RWPE1 (cell line): Measurements from ENCODE around the gene SLC31A2.

Experiments used
- CTCF ChIA-PET: fragments of 350-600 bp; sonication (Branson Sonifier 250); formaldehyde crosslinking; extraction: SDS; loops from one replicate; lab custom pipeline; 2021; lab: Yijun Ruan, JAX
- POLR2A ChIA-PET: fragments of 400-600 bp; formaldehyde crosslinking; extraction: SDS; loops from one replicate; lab custom pipeline; 2020; ENCODE audit warnings: antibody characterized with exemption; ENCODE audit not compliant: low non-redundant PET; lab: Yijun Ruan, JAX
- DNase-seq: peaks from one replicate; pipeline ENCODE4 v3.0.0; 2012; ENCODE audit warnings: low spot score
- H3K27ac ChIP-seq: fragments of 450-650 bp; 2 replicates; pipeline ENCODE4 v1.5.1; 2017
- TF ChIP-seq, protein P1 (sequence below): fragments of 450-650 bp; conservative IDR thresholded peaks from 2 replicates; pipeline ENCODE4 v1.5.1; 2017; ENCODE audit warnings: low read depth, mild to moderate bottlenecking

The SLC31A2 gene

GRCh38 chr9:113129466-113129865, 21.3 kb upstream of the SLC31A2 start:
- ChIA-PET CTCF (no interaction called here), POLR2A (no interaction called here)
- no peak overlapping the region for H3K27ac ChIP-seq
- no peak for DNase-seq
- TF ChIP-seq, protein P1, sequence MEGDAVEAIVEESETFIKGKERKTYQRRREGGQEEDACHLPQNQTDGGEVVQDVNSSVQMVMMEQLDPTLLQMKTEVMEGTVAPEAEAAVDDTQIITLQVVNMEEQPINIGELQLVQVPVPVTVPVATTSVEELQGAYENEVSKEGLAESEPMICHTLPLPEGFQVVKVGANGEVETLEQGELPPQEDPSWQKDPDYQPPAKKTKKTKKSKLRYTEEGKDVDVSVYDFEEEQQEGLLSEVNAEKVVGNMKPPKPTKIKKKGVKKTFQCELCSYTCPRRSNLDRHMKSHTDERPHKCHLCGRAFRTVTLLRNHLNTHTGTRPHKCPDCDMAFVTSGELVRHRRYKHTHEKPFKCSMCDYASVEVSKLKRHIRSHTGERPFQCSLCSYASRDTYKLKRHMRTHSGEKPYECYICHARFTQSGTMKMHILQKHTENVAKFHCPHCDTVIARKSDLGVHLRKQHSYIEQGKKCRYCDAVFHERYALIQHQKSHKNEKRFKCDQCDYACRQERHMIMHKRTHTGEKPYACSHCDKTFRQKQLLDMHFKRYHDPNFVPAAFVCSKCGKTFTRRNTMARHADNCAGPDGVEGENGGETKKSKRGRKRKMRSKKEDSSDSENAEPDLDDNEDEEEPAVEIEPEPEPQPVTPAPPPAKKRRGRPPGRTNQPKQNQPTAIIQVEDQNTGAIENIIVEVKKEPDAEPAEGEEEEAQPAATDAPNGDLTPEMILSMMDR: no peak

DNA sequence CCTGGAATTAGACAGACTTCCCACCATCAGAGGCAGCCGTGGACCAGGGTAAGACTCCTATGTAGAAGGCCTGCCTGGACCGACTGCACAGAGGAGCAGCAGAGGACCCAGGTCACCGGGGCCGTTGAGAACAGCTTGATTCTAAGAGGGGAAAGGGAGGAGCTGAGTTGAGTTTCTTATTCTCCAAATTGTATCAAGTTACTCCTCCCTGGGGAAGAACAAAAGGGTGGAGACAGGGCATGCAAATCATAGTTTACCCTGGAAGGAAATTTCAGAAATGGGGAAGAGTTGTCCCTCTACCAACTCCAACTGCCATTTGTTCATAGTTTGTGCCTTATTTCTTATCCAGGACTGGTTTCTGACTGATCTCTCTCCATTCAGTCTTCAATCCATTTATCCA, 20.9 kb upstream of the SLC31A2 start:
- ChIA-PET POLR2A (no interaction called here), CTCF (no interaction called here)

GRCh38 chr9:113131689-113132151, 19.1 kb upstream of the SLC31A2 start:
- TF ChIP-seq, protein P1: no peak
- no peak overlapping the region for H3K27ac ChIP-seq
- ChIA-PET CTCF (interaction anchor here (0.5 kb wide), 1 partner anchor 95 kb away, joined by 3 read pairs; no protein-coding TSS in a partner anchor), POLR2A (no interaction called here)
- DNase-seq: peak; percentile 41

More for the DNA sequence above, 20.9 kb upstream of the SLC31A2 start:
- H3K27ac ChIP-seq: no peak overlapping the region
- DNase-seq: no peak
- TF ChIP-seq, protein P1: no peak

DNA sequence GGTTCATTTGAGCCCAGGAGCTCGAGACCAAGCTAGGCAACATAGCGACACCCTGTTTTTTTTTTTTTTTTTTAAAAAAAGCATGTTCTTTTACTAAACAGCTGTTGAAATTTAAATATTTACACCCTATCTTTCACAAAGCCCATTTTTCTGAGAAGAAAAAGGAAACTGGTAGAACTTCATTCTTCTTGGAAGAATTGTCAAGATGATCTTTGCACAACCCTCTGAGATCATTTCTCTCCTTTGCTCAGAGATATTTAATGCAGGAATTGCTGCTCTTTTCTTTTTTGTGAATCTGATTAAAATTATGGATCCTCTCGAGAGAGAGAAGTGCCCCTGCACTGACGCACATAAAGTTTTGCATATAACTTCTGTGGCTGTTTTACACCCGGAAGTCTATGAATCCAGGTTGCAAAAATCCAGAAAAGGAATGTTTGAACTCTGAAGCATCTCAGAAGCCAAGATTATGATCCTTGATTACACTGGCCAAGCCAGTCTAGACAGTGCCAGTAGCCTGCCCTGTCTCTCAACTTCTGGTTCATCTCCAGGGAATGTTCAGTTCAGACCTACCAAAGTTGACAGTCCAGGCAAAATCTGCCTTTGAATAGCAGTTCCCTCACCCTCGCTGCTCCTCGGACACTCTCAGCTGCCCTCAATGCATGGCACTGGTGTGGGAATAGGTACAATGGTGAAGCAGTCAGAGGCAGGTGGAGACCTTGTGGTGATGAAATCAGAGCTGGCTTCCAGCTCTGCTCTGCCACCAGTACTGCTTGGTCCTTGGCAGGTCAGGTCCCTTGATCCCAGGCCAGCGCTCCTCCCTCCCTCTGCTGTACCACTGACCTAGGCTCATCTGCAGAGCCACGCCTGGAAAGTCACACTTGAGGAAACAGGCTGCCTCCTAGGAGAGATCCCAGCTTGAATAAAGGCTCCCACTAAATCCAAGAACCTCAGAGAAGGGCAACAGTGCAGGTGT, 13.3 kb upstream of the SLC31A2 start:
- no peak overlapping the region for H3K27ac ChIP-seq
- no peak for DNase-seq
- POLR2A ChIA-PET: no interaction called here
- CTCF ChIA-PET: interaction anchor here (0.7 kb wide), 1 partner anchor 14 kb away, joined by 6 read pairs; the partner anchor contains the start of gene SLC31A2
- TF ChIP-seq, protein P1: no peak

- ChIA-PET CTCF (interaction anchor here (0.6 kb wide), 1 partner anchor 43 kb away, joined by 4 read pairs; no protein-coding TSS in a partner anchor), POLR2A (no interaction called here)
Observed at GRCh38 chr9:113138760-113139159, 12.0 kb upstream of the SLC31A2 start.

More at GRCh38 chr9:113138760-113139159, 12.0 kb upstream of the SLC31A2 start:
- DNase-seq: no peak
- TF ChIP-seq, protein P1: no peak
- H3K27ac ChIP-seq: no peak overlapping the region
